RWPE2 (cell line): Measurements from ENCODE around the gene RAPGEF3.

ENCODE experiments used
- ATAC-seq: fragments of 200-7000 bp; cut with Tn5 transposase; 3 replicates; pipeline ENCODE4 v1.9.1; 2021; ENCODE audit warnings: low read depth
- DNase-seq: peaks from one replicate; pipeline ENCODE4 v3.0.0-alpha.2; 2020; ENCODE audit warnings: low spot score
- H3K27ac ChIP-seq: fragments of 450-650 bp; 2 replicates; pipeline ENCODE4 v1.5.1; 2017; ENCODE audit warnings: mild to moderate bottlenecking; ENCODE audit not compliant: poor library complexity, severe bottlenecking
- H3K27me3 ChIP-seq: fragments of 250-450 bp; sonication (Bioruptor Pico); 2 replicates; pipeline ENCODE4 v1.5.1; 2021; ENCODE audit warnings: mild to moderate bottlenecking, moderate library complexity; ENCODE audit not compliant: insufficient read depth, poor library complexity, severe bottlenecking
- H3K36me3 ChIP-seq: fragments of 250-450 bp; sonication (Bioruptor Pico); 2 replicates; pipeline ENCODE4 v1.5.1; 2020; ENCODE audit warnings: low read depth, mild to moderate bottlenecking, moderate library complexity
- H3K4me1 ChIP-seq: fragments of 250-450 bp; sonication (Bioruptor Pico); 2 replicates; pipeline ENCODE4 v1.5.1; 2021; ENCODE audit warnings: mild to moderate bottlenecking, moderate library complexity; ENCODE audit not compliant: insufficient read depth, poor library complexity, severe bottlenecking
- H3K4me3 ChIP-seq: fragments of 250-450 bp; sonication (Bioruptor Pico); 2 replicates; pipeline ENCODE4 v1.5.1; 2021; ENCODE audit warnings: mild to moderate bottlenecking, moderate library complexity; ENCODE audit not compliant: severe bottlenecking
- H3K9me3 ChIP-seq: fragments of 250-450 bp; sonication (Bioruptor Pico); 2 replicates; pipeline ENCODE4 v1.5.1; 2021; ENCODE audit warnings: mild to moderate bottlenecking, moderate library complexity; ENCODE audit not compliant: severe bottlenecking
- TF ChIP-seq, protein P1 (sequence below): fragments of 450-650 bp; IDR thresholded peaks from one replicate; pipeline ENCODE4 v1.5.1; 2017; ENCODE audit warnings: mild to moderate bottlenecking, moderate library complexity; ENCODE audit not compliant: poor library complexity, severe bottlenecking

RAPGEF3 gene

DNA sequence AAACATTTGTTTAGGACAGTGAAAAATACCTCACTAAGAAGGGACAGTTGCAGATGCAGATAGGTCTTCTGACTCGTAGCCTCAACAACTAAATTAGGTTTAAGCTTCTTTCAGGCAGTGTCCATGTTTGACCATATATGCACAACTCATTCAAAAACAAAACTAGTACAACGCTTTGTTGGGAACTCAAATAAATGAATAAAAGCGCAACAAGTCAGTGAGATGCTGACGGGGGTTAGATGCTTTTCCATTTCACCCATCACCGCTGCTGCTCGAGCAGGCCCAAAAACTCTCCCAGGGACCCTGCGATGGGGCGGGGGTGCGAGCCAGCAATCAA is 53.5 kb downstream of the RAPGEF3 start:
- no peak for ATAC-seq
- Histone ChIP-seq H3K27ac (peak overlapping the region; percentile 35), H3K36me3 (peaks cover 26% of the 10 kb centered on the region)

DNA sequence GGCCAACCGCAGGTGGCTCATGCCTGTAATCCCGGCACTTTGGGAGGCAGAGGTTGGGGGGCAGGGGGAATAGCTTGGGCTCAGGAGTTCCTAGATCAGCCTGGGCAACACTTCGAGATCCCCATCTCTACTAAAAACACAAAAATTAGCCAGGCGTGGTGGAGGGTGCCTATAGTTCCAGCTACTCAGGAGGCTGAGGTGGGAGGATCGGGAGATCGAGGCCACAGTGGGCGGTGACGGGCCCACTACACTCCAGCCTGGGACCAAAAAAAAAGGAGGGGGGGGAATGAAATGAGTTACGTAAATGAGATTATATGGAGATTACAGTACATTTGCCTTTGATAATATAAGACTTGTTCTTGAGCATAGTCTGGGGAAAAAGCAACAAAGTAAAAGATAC is 54.0 kb downstream of the RAPGEF3 start:
- Histone ChIP-seq H3K27ac (no peak overlapping the region), H3K4me1 (peaks cover 11% of the 10 kb centered on the region), H3K4me3 (peak overlapping the region; percentile 99), H3K27me3 (no peaks in the 10 kb centered on the region), H3K9me3 (no peaks in the 10 kb centered on the region), H3K36me3 (peaks cover 28% of the 10 kb centered on the region)
- no peak for DNase-seq
- TF ChIP-seq, protein P1, sequence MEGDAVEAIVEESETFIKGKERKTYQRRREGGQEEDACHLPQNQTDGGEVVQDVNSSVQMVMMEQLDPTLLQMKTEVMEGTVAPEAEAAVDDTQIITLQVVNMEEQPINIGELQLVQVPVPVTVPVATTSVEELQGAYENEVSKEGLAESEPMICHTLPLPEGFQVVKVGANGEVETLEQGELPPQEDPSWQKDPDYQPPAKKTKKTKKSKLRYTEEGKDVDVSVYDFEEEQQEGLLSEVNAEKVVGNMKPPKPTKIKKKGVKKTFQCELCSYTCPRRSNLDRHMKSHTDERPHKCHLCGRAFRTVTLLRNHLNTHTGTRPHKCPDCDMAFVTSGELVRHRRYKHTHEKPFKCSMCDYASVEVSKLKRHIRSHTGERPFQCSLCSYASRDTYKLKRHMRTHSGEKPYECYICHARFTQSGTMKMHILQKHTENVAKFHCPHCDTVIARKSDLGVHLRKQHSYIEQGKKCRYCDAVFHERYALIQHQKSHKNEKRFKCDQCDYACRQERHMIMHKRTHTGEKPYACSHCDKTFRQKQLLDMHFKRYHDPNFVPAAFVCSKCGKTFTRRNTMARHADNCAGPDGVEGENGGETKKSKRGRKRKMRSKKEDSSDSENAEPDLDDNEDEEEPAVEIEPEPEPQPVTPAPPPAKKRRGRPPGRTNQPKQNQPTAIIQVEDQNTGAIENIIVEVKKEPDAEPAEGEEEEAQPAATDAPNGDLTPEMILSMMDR: no peak
- ATAC-seq: no peak

More for the DNA sequence above, 53.5 kb downstream of the RAPGEF3 start:
- no peak for DNase-seq
- H3K4me3 ChIP-seq: peak overlapping the region; percentile 99
- H3K9me3 ChIP-seq: no peaks in the 10 kb centered on the region
- TF ChIP-seq, protein P1: no peak
- H3K4me1 ChIP-seq: peaks cover 11% of the 10 kb centered on the region
- H3K27me3 ChIP-seq: no peaks in the 10 kb centered on the region

DNA sequence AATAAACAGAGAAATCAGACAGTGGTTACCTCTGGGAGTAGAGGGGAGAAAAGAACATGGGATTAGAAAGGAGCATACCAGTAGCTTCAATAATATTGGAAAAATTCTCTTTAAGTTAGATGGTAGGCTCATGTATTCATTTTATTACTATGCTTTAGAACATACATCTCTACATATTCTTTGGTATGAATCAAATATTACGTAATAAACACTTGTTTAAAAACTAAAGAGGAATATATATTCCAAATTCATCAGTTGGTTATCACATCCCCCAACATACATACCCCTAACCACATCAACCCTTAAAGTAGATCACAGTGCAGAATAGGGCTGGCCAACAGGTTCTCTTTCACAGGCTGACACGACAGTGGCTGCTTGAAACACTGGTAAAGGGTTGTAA is 58.4 kb downstream of the RAPGEF3 start:
- Histone ChIP-seq H3K9me3 (no peaks in the 10 kb centered on the region), H3K27ac (no peak overlapping the region), H3K27me3 (no peaks in the 10 kb centered on the region), H3K36me3 (peaks cover 67% of the 10 kb centered on the region), H3K4me1 (no peaks in the 10 kb centered on the region), H3K4me3 (no peak overlapping the region)
- DNase-seq: no peak
- no peak for ATAC-seq
- TF ChIP-seq, protein P1: no peak

DNA sequence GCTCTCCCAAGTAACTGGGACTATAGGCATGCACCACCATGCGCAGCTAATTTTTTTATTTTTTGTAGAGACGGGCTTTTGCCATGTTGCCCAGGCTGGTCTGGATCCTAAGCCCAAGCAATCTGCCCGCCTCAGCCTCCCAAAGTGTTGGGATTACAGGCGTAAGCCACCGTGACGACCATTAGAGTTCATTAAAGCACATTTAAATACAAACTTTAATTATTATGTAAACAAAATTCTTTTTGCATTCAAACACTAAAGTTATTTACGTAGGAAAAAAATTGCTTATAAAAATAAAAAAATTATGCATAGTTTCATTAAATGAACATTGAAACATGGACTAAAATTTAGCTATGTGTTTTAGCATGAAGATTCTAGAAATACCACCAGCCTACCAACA is 60.0 kb downstream of the RAPGEF3 start:
- H3K36me3 ChIP-seq: peaks cover 81% of the 10 kb centered on the region
- DNase-seq (no peak), ATAC-seq (no peak)
- H3K27me3 ChIP-seq: no peaks in the 10 kb centered on the region
- no peak overlapping the region for H3K4me3 ChIP-seq
- no peak overlapping the region for H3K27ac ChIP-seq
- H3K9me3 ChIP-seq: no peaks in the 10 kb centered on the region
- TF ChIP-seq, protein P1: no peak
- H3K4me1 ChIP-seq: no peaks in the 10 kb centered on the region

DNA sequence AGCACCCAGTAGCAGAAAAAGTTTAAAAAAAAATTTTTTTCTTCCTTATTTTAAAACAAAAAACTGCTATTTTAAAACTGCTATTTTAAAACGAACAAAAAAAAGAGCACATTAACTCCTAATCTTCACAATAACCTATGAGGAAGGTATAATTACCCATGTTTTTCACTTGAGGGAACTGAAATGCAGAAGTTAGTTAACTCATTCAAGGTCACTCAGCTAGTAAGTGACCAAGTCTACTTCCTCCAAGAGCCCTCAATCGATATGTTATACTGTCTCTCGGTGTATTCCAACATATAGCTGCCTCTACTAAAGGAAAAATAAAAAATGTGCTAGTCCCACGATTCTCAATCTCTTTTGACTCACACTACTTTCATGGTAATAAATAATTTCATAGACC is 60.6 kb downstream of the RAPGEF3 start:
- no peaks in the 10 kb centered on the region for H3K9me3 ChIP-seq
- H3K4me3 ChIP-seq: no peak overlapping the region
- ATAC-seq: no peak
- TF ChIP-seq, protein P1: no peak
- H3K27me3 ChIP-seq: no peaks in the 10 kb centered on the region
- no peak overlapping the region for H3K27ac ChIP-seq
- no peak for DNase-seq
- peaks cover 81% of the 10 kb centered on the region for H3K36me3 ChIP-seq
- no peaks in the 10 kb centered on the region for H3K4me1 ChIP-seq
